Activated CD8-positive, alpha-beta memory T cell treated with anti-CD3 and anti-CD28 coated beads, Interleukin-2, amount 50 U/mL, for 4 hours (primary cell): Measurements from ENCODE around the gene HEATR3.
"Not testable (repeated sequence)": the region's sequence is repeated elsewhere in the genome, so short reads cannot be mapped to it uniquely, and the experiment has no call there.

ENCODE experiments used
- DNase-seq: peaks from one replicate; pipeline ENCODE4 v3.0.0-alpha.2; 2020

The HEATR3 gene

DNA sequence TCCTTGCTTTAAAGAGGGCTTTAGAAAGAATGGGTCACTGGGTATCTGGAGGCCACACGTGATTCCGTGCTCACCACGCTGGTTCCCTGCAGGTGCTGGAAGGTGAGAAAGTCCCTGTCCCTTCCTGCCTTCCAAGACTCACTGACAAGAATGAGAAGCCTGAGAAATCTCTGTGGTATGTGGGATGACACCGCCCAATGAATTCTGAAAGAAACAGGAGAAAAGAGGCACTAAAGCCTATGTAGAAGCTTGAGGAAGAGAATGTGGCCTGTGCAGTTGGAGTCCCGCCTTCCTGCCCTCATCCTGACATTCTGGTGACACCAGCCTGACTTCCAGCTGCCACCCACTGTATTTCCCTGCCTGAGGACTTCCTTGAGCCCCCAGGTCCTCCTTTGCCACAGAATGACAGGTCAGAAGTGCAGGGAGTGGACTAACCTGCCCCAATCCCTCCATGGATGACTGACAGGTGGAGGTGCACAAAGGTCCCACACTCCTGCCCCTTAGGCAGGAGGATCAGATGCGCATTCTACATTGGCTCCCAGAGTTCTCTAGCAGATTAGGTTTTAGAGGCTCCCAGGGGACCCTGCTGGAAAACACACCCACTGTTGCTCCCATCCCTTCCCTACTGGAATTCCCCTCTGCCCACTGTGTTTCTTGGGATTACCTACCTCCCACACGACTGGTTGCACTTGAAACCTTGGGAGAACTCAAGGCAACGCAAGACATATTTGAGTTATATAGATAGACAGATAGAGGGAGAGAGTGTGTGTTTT lies 48.8 kb downstream of the HEATR3 start:
- no peak for DNase-seq

GRCh38 chr16:50120711-50121110 lies 54.9 kb downstream of the HEATR3 start:
- DNase-seq, result no peak

GRCh38 chr16:50121278-50121677 lies 55.5 kb downstream of the HEATR3 start:
- no peak for DNase-seq

DNA sequence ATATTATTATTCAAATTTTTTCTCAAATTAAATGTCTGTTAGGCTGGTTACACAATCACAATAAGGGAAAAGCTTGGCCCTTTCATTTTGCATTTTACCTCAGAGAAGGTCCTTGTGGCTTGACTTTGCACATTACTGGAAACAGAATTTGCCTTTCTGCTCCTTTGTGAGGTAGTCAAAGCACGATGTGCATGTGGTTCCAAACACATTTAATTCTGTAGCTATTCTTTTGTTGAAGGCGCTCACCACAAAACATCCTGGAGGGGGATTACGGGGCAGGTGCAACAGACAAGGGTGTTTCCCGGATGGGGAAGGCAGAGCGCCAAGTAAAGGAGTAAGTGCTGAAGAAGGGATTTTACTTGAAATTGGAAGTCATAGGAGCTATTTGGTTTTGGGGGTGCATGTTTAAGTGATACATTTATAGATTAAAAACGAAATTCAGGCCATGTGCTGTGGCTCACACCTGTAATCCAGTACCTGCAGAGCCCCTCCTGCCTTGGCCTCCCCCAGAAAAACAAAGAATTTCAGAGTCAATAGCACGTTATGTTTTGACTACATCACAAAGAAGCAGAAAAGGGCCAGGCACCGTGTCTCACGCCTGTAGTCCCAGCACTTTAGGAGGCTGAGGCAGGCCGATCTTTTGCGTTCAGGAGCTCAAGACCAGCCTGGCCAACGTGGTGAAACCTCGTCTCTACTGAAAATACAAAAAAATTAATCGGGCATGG lies 56.1 kb downstream of the HEATR3 start:
- no peak for DNase-seq

DNA sequence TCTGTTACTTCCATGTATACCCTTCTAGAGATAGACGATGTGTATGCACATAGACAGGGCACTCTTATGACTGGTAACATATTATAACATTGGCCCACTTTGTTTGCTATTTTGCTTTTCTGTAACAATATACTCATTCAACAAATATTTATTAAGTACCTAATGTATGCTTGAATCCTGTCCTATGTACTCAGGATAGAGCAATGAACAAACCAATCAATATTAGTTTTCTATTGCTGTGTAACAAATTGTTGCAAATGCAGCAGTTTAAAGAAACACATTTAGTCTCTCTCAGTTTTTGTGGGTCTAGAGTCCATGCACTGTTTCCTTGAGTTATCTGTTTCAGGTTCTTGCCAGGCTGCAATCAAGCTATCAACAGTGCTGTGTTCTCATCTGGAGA lies 57.6 kb downstream of the HEATR3 start:
- no peak for DNase-seq

DNA sequence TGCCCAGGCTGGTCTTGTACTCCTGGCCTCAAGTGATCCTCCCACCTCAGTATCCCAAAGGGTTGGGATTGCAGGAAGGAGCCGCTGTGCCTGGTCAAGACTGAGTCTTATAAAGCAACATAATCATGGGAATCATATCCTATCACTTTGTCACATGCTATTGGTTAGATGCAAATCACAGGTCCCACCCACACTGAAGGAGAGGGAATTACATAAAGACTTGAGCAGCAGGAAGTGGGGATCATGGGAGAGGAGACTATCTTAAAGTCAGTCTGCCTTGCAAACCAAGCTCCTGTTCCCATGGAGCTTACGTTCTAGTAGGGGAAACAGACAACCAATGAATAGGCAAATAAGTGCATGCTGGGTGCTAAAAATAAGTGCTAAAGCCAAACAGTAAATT lies 59.0 kb downstream of the HEATR3 start:
- no peak for DNase-seq

GRCh38 chr16:50126183-50126582 lies 60.4 kb downstream of the HEATR3 start:
- DNase-seq, result no peak

DNA sequence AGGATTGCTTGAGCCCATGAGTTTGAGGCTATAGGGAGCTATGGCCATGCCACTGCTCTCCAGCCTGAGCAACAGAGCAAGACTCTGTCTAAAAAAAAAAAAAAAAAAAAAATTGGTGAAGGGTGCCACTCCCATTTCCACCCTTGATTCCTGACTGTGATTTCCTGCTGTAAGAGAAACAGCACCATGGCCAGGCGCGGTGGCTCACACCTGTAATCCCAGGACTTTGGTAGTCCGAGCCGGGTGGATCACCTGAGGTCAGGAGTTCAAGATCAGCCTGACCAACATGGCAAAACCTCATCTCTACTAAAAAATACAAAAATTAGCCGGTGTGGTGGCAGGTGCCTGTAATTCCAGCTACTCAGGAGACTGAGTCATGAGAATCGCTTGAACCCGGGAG lies 66.8 kb downstream of the HEATR3 start:
- not testable (repeated sequence) for DNase-seq

DNA sequence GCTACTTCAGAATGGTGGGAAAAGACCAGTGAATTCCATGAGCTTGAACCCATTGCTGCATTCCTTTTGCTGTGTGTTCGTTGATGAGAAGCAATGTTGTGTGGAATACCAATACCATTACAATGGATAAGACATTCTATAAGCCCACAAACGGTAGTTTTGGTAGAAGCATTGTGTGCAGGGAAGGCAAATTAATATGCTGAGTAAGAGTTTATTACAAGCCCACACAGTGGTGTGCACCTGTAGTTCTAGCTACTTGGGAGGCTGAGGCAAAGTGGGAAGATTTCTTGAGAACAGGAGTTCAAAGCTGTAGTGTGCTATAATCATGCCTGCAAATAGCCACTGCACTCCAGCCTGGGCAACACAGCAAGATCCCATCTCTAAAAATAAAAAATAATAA lies 67.4 kb downstream of the HEATR3 start:
- no peak for DNase-seq

GRCh38 chr16:50136399-50136798 lies 70.6 kb downstream of the HEATR3 start:
- no peak for DNase-seq

- DNase-seq, result no peak
Measured at GRCh38 chr16:50137268-50137667, 71.5 kb downstream of the HEATR3 start.

DNA sequence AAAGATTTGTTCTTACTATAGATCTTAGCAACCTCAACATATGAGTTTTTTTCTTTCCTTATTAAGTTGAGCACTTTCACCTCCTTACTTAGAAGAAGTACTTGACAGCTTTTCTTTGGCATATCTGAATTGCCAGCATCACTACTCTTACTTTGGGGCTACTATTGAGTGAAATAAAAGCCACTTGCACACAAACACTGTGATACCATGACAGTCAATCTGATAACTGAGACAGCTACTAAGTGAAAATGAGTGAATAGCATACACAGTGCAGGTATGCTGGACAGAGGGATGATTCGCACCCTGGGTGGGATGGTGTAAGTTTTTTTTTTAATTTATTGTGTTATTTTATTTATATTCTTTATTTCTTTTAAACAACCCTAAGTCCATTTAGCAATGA lies 73.8 kb downstream of the HEATR3 start:
- no peak for DNase-seq

DNA sequence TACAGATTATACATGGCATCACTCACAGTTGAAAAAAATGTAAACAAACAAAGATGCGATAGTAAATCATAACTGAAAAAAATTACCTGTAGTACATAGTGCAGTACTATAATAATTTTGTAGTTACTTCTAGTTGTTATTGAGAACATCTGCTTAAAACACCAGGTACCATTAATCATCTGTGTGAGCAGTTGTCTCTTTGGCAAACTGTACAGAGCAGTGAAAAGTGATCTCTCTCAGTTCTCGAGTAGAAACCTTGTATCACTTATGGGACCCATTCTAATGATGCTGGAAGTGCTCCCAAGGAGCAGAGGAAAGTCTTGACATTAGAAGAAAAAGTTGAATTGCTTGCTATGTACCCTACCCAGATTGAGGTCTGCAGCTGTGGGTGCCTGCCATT lies 78.4 kb downstream of the HEATR3 start:
- no peak for DNase-seq

- DNase-seq, result no peak
Measured at GRCh38 chr16:50146479-50147435, 81.0 kb downstream of the HEATR3 start.

- DNase-seq, result no peak
Measured at GRCh38 chr16:50151322-50151721, 85.6 kb downstream of the HEATR3 start.

GRCh38 chr16:50151756-50152155 lies 86.0 kb downstream of the HEATR3 start:
- DNase-seq, result peak; percentile 23

DNA sequence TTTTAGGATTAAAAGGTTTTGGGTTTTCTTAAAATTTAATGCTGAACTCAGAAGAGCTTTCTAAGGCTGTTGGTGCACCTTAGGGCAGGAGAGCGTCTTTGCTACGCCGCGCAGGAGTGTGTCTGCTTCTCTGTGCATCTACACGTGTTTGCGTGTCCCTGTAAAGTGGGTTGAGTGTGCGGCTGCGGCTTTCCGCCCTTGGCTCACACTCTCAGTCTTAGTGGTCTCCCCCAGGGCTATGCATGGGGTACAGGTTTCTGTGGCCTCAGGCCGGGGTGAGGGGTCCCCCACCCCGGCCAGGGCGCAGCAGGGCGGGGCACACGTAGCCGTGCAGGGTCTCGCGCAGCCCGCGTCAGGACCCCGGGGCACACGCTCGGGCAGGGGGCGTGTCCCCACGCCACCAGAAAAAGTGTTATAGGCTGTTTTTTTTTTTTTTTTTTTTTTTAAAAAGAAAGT lies 86.6 kb downstream of the HEATR3 start:
- DNase-seq, result peak; percentile 58

DNA sequence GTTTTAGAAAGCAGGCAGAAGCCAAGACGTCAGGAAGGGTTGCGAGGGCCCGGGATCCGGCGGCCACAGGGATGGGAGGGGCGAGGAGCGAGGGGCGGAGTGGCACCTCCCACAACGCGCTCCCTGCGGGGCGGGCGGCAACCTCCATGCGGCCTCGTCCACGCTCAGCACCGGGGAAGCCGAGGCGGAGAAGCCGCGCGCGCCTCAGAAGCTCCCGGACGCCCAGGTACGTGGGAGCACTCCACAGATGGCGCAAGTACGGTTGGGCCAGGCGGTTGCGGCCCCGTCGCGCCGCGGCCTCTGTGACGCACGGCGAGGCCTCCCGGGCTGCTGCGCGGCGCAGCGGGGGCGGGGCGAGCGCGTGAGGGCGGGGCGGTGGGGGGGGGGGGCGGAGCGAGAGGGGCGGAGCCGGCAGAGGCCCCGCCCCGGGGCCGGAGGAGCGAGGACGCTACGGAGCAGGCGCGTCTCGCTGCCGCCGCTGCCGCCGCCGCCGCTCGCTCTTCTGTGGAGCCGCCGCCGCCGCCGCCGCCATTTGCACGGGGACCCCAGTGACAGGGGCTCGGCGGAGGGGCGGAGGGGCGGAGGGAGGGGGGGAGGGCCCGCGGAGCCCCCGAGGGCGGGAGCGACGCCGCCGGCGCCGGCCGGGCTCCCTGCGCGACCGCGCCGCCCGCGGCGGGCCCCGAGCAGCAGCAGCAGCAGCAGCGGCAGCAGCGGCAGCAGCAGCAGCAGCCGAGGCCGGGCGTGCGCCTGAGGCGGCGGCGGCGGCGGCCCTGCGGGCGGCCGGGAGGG lies 87.2 kb downstream of the HEATR3 start, which contains the start of gene TENT4B:
Gene TENT4B (plus strand): TSS at position 500 of the 789 bp plus-strand sequence. CDS start 316 bp downstream, outside the sequence.
- DNase-seq, result peak; percentile 86

DNA sequence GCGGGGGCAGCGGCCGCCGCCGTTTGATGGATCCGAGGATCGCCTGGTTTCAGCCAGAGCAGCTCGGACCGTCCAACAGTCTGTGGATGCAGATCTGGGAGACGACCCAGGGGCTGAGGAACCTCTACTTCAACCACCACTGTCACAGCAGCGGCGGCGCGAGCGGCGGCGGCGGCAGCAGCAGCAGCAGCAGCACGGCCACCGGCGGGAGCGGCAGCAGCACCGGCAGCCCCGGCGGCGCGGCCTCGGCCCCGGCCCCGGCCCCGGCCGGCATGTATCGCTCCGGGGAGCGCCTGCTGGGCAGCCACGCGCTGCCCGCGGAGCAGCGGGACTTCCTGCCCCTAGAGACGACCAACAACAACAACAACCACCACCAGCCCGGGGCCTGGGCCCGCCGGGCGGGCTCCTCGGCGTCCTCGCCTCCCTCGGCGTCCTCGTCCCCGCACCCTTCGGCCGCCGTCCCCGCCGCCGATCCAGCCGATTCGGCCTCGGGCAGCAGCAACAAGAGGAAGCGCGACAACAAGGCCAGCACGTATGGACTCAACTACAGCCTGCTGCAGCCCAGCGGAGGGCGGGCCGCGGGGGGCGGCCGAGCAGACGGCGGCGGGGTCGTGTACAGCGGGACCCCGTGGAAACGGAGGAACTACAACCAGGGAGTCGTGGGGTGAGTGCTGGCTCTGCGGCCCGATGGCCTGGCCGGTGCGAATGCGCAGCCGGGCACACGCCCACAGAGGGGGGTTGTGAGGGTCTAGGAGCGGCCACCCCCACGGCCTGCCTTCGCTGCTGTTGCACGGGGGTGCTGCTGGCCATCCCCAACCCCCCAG lies 88.0 kb downstream of the HEATR3 start:
- no peak for DNase-seq

- no peak for DNase-seq
Measured at GRCh38 chr16:50154420-50154950, 88.7 kb downstream of the HEATR3 start.

- DNase-seq, result no peak
Measured at GRCh38 chr16:50155925-50156324, 90.2 kb downstream of the HEATR3 start.
